NCI-H460 (cell line): ENCODE data around the gene HOXA6. TPM values are rescaled to one million over a fixed set of nuclear protein-coding genes. Genes with fewer than 3 reads are reported as not detected.

ENCODE experiments used
- DNase-seq: peaks from one replicate; pipeline ENCODE4 v3.0.0-alpha.2; 2016; ENCODE audit warnings: low read depth; ENCODE audit errors: extremely low read depth
- total RNA-seq: library from RNA; depleted of rRNA; stranded (reverse); fragments of >200 nt; shearing (Covaris generic); gene quantifications from 2 replicates; pipeline ENCODE4 v1.2.3, GENCODE V29; 2014

HOXA6 gene
- total RNA-seq, 1 experiment from 2014 or later, result 6.7 TPM

GRCh38 chr7:27141923-27142579 lies 5.5 kb downstream of the HOXA6 start:
- DNase-seq, result no peak

DNA sequence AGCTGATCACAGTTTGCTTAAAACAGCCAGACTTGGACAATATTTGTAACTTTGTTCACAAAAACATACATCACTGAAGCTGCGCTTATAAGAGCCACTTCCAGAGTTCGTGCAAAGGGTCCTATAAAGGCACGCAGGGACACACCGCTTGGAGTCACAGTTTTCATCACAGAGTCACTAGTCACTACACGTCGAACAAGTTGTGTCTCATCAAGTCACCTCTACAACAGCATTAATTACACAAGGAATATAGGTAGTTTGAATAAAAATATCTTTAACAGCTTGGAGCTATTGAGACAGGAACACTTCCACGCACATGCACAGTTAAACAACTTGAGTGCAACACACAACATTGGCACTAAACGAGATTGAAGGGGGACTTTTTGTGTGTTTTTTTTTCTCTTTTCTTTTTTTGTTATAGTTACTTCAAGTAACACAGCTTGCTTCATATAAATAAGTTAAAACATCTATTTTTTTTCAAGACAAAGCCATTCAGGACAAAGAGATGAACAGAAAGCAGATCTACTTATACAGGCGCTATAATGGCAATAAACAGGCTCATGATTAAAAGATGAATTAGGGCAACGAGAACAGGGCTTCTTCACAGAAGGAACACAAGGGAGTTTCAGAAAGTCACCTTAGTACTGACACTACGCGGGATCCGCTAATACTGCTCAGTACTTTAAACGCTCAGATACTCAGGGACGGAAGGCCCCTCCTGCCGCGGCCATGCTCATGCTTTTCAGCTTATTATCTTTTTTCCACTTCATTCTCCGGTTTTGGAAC lies 6.2 kb downstream of the HOXA6 start:
- DNase-seq, result no peak

DNA sequence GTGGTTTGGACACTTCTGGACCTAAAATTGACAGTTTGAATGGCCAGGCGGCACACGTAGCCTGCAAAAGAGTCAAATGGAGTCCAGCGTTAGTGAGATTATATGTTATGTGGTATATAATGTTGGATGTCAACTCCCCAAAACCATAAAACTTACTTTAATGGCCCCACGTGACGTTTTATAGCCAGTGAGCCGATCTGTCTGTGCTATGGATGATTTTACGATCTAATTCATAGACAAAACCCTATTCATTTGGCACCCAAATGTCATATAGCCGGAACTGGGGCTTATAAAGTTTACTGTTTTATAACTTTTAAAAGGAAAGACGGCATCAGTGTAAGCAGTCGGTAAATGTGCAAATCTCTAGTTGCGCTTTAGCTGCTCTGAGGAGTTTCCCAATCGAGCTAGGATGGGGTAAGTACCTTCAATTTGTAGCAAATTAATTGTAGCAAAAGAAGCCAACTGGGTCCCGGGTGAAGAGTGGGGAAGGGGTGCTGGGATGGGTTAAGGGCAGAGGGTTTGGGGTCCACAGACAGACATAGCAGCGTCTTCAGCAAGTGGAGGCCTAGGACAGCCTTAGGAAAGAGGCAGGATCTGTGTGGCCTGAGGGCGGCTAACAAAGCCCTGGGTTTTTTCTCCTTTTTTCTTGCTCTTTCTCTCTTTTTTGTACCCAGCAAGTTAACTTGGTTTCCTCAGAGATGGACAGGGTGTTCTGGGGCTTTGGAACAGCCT lies 7.3 kb downstream of the HOXA6 start:
- DNase-seq, result no peak

DNA sequence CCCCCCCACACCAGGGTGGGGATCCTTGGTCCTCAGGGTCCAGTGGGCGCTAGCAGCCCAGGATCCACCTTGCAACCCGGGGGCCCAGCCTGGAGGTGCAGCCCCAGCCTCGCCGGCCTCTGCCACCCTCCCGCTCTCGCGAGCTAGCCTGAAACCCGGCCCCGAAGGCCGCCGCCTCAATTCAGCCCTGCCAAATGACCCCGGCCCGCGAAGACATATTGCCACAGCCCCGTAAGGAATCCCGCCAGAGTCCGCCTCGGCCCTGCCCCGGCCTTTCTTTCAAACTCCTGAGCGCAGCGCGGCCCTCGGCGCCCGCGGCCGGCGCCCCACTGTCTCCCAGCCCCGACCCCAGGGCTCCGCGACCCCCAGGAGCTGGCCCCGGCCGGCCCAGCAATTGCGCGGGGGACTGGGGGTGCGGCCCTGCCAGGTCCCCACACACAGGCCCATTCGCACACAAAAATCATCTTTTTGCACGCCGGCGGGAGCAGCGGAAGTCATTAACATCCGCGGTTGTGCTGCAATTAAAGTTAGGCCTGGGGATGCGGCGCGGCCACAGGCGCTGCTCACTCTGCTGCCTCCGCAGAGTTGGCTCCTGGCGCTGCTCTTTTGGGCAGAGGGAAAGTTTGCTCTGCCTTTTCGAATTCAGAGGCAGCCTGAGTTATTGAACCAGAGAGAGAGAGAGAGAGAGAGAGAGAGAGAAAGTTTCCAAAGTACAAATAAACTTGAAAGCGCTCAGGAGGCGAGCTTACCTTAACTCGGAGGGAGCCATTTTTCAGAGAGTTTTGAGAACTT lies 8.0 kb downstream of the HOXA6 start:
- no peak for DNase-seq

DNA sequence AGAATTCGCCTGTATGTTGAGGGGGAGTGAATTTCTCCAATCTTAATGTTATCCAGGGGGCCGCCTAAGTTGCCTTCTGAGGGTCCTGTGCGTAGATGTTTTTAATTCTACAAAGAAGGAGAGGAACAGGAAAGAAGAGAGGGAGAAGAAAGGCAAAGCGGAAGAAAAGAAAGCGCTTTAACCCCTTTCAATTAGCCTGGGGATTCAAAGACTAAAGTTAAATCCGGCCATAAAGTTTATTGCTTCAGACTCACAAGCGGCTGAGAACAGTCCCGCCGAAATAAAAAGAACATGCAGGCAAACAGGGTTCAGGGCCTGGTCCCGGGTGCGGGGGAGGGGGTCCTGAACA lies 8.6 kb downstream of the HOXA6 start:
- no peak for DNase-seq

DNA sequence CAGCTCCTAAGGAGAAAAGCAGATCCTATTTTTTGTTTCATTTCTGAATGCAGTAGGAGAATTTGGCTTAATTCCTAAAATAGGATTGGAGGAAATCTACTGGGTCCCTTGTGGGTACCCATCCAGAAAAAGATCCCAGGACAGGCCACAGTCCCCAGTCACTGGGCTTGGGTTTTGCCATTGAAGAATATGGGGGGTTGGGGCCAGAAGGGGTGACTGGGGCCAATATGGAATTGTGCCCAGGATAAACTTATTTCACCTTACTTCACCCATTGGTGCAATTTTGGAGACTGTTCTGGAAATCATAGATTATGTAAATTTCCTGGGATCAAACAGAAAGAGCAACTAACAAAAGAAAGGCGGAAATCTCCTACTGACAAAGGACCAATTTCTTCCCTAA lies 9.1 kb downstream of the HOXA6 start:
- DNase-seq, result no peak

DNA sequence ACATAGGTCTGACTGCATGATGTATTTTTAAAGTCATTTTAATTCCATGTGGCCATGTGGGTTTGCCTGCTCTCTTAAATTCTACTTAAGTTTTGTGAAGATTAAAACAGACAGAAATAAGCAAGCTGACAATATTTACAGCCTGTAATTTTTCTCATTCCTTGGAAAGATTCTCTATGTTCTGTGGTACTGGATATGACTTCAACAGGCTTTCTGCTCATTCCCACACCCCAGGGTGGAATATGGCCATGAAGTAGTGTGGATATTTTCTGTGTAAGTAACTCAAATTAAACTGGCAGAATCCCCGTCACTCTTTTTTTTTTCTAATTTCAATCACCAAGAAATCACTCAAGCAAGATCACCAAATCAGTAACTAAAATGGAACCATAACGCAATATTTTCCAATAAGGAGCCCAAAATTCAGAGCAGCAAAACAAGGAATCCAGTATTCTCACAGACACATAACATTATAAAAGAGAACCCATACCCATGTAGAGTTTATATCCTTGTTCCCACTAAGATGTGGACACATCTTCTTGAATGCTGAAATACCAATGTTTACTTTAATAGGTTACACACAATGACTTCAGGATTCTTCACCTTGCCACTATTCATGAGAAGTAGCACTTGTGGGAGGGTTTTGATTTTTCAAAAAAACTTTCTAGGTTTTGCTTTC lies 9.8 kb downstream of the HOXA6 start:
- no peak for DNase-seq

- no peak for DNase-seq
Measured at GRCh38 chr7:27134392-27134791, 13.2 kb downstream of the HOXA6 start.

DNA sequence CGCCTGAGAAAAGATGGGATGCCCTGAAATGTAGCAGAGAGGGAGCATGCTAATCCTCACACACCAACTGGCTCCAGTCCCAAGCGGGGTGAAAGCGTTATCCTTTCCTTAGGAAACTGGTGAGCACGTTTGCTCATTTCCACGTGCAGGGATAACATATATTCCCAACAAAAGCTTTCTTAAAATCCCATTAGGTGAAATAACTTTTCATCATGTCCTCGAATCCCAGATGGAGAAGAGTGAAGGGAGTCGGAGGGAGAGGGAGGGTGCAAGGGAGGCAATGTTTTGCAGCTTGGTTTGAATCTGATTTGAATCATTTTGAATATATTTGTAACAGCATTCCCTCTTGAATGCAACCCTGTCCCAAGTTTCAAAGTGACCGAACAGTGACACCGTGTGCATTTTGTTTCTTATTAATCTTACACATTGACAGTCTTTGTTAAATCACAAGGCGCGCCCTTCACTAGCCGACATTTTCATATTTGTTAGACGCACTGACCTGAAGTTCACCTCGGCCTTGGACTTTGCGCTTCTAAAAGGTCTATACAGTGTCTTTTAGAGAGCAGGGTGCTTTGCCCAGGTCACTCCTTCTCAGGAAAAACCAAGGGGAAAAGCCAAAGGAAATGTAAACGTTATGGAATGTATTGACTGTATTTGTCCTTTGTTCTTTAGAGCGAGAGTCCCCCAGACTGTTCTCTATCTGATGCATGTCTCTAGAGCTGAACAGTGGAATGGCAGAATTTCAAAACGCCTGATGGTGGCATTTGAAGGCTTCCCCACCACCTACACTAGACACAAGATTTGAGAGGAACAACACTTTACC lies 14.0 kb downstream of the HOXA6 start:
- no peak for DNase-seq

GRCh38 chr7:27132978-27133377 lies 14.6 kb downstream of the HOXA6 start:
- no peak for DNase-seq

- DNase-seq, result no peak
Measured at GRCh38 chr7:27132214-27132613, 15.4 kb downstream of the HOXA6 start.

DNA sequence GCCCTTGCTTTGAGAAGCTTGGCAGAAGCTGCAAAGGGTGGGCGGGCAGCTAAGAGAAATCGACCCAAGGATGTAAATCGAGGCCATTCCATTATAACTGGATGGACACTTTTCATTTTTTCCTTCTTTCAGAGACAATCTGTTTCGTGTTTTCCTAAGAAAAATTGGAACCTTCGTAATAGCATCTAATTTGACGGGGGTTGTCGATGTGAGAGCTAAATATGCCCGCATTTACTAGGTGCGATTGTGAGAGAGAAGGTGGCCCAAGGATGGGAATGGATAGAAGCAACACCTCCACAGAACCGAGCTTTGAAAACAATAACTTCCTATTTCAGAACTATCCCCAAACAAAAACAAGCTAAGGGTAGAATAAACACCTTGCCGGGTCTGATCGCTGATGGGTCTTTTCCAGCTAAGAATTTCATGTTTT lies 16.2 kb downstream of the HOXA6 start:
- DNase-seq, result no peak

DNA sequence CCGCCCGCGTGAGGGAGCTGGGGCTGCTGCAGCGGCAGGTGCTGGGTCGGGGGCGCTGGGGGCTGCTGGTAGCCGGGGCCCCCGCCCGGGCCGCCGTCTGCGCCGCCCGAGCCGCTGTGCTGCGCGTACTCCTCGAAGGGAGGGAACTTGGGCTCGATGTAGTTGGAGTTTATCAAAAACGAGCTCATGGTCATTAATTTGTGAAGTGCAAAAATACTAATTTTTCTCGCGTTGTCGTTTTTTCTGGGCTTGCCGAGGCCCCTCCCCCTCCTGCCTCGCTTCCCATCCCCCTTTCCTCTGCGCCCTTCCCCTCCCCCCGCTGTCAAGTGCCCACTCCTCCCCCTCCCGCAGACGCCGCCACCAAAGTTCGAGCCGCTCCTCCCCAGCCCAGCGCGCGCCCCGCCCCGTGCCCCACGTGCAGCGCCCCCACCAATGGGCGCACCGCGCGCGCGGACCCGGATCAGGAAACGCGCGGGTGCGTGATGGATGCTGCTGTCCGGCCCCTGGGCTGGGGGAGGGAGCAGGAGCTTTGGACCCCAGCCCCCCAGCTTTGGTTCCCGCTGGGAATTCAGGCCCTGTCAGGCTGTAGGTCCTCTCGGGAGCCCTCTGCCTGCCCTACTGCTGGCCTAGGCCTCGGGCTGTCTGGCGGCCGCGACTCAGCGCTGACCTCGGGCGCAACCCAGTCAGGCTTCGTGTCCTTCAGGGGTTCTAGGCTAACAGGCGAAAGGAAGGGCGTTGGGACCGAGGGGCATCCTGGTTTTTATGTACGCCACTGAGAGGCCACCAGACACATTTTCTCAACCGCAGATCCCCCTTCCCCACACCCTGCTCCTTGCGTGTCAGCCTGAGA lies 16.8 kb downstream of the HOXA6 start, which contains the start of gene HOXA4:
HOXA4 (minus strand) TSS at position 218 of the 850 bp plus-strand sequence; CDS start at position 194, 24 bp downstream.
- DNase-seq, result no peak

DNA sequence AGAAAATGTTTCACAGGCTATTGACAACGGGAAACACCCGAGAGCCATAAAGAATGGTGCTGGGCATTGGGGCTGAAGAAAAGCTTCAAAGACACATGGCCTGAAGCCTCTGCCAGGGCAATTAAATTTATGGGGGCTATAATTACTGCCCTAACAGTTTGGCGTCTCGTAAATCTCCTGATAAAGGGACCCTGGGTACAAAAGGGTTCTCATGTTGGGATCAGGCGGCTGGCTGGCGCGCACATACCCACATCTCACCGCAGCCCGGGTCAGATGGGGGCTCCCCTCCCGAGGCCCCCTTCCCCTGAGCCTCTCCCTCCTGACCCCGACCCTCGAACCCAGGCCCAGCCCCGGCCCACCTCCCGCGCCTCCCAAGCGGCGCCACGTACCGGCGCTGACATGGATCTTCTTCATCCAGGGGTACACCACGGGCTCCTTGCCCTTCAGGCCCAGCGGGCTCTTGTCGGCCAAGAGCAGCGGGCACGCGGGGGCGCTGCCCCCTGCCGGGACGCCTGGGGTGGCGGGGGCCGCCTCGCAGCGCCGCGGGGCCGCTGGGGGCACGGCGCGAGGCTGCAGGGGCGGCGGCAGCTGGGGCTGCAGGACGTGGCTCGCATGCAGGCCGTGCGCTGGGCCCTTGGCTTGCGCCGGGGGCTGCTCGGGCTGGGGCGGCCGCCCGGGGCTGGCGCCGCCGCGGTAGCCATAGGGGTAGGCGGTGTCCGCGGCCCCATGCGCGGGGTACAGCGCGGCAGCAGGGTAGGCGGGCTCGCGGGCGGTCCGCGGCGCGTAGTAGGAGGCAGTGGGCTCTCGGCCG lies 17.6 kb downstream of the HOXA6 start:
- DNase-seq, result no peak

DNA sequence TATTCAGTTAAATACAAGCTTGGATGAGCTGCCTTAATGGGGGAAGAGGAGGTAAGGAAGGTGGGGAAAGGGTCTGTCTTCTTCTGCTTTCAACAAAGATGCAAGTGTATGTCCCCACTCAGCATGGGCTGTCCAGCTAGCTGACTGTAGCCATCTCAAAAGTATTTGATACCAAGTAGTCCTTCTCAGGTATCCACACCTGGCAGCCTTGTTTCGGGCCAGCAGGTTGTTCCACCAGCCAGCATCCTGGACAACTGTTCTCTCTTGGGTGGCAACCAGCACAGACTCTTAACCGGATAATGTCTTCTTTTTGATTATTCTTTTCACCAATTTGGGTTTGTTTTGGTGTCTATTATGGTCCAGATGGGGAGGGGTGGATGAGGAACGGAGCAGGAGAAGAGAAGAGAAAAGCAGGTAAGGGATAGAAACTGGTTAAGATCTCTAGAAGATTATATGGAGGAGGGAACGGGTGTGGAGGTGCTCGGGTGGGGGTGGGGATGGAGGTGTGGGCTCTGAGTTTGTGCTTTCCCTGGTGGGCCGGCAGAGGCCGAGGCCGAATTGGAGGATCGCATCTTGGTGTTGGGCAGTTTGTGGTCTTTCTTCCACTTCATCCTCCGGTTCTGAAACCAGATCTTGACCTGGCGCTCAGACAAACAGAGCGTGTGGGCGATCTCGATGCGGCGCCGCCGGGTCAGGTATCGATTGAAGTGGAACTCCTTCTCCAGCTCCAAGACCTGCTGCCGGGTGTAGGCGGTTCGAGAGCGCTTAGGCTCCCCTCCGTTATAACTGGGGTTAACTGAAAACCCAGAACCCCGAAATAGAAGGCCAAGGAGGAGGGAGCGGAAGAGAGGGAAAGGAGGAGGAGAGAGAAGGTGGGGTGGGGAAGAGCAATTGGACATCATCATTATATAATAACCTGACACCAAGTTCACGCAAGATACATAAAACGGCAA lies 18.5 kb downstream of the HOXA6 start:
- DNase-seq, result no peak

DNA sequence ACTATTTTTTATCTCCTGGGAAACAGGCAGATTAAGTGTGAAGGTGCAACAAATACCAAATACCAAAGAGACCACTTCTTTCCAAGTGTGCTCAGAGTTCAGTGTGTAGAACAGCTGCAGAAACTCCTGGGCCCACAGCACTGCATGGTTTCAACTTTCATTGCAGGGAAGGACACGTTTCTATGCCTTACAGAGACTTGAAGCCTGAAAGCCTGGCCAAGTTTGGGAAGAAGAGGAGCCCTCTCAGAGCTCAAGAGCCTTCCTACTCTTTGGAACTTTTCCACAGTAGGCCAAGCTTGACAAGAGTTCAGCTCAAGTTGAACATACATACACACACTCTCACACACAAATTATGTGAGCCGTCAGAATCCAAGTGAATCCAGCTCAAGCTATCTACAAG lies 19.5 kb downstream of the HOXA6 start:
- DNase-seq, result no peak
